ENCODE measurements around the gene EXOC4.

The EXOC4 gene

GRCh38 chr7:133504825-133505224 is 251.9 kb downstream of the EXOC4 start:
- no peak for DNase-seq

- no peak for DNase-seq
These were observed 256.9 kb downstream of the EXOC4 start for GRCh38 chr7:133509822-133510221.

GRCh38 chr7:133510326-133511055 is 257.6 kb downstream of the EXOC4 start:
- no peak for DNase-seq

- no peak for DNase-seq
These were observed 258.4 kb downstream of the EXOC4 start for GRCh38 chr7:133511252-133511651.

- no peak for DNase-seq
These were observed 258.8 kb downstream of the EXOC4 start for GRCh38 chr7:133511708-133512107.

GRCh38 chr7:133512560-133512959 is 259.7 kb downstream of the EXOC4 start:
- no peak for DNase-seq

- peak; percentile 36 for DNase-seq
These were observed 260.7 kb downstream of the EXOC4 start for GRCh38 chr7:133513608-133514007.

GRCh38 chr7:133514551-133514950 is 261.7 kb downstream of the EXOC4 start:
- no peak for DNase-seq

- DNase-seq: peak; percentile 5
These were observed 264.9 kb downstream of the EXOC4 start for GRCh38 chr7:133517766-133518165.

- DNase-seq: no peak
These were observed 265.8 kb downstream of the EXOC4 start for GRCh38 chr7:133518718-133519117.

GRCh38 chr7:133520248-133520647 is 267.4 kb downstream of the EXOC4 start:
- no peak for DNase-seq

- DNase-seq: no peak
These were observed 269.6 kb downstream of the EXOC4 start for GRCh38 chr7:133522501-133522900.

GRCh38 chr7:133528796-133529195 is 275.9 kb downstream of the EXOC4 start:
- peak; percentile 64 for DNase-seq

- peak; percentile 9 for DNase-seq
These were observed 277.0 kb downstream of the EXOC4 start for GRCh38 chr7:133529861-133530260.

GRCh38 chr7:133530682-133531081 is 277.8 kb downstream of the EXOC4 start:
- DNase-seq: no peak

GRCh38 chr7:133534816-133535215 is 281.9 kb downstream of the EXOC4 start:
- DNase-seq: no peak

- DNase-seq: no peak
These were observed 282.4 kb downstream of the EXOC4 start for GRCh38 chr7:133535308-133535707.

GRCh38 chr7:133536450-133536849 is 283.6 kb downstream of the EXOC4 start:
- no peak for DNase-seq

GRCh38 chr7:133539016-133539415 is 286.1 kb downstream of the EXOC4 start:
- no peak for DNase-seq

- no peak for DNase-seq
These were observed 287.4 kb downstream of the EXOC4 start for GRCh38 chr7:133540096-133540860.

GRCh38 chr7:133542209-133542780 is 289.4 kb downstream of the EXOC4 start:
- DNase-seq: no peak

GRCh38 chr7:133543657-133544056 is 290.8 kb downstream of the EXOC4 start:
- no peak for DNase-seq

- DNase-seq: no peak
These were observed 292.7 kb downstream of the EXOC4 start for GRCh38 chr7:133545618-133546017.

GRCh38 chr7:133547981-133548380 is 295.1 kb downstream of the EXOC4 start:
- DNase-seq: no peak

Data from NCI-H2171 treated with DMSO at 0.1 percent for 48 hours (cell line).